Measurements from ENCODE around the gene DRGX. TPM values are rescaled to one million over a fixed set of nuclear protein-coding genes. Genes with fewer than 3 reads are reported as not detected.

DRGX gene
- total and polyA plus RNA-seq, 2 donors (not counting 1 experiment from before 2014, with no cell fraction given), result not detected

DNA sequence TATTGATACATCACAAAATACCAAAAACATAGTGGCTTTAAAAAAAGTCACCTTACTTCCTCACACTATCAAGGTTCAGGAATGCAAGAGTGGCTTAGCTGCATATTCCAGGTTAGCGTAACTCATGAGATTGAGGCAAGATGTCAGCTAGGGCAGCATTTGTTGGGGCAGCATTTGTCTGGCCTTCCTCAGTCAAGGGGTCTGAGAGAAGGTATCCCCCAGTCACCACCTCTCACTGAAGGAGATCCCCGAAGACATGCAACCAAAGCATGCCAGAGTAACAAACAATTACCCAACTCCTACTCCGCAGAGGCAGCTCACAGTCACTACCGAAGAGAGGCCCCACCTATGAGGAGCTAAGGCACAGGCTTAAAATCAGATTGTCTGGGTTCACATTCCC is 48.5 kb downstream of the DRGX start:
- no peak overlapping the region for H3K4me3 Mint-ChIP-seq
- peaks cover 12% of the 10 kb centered on the region for H3K27me3 Mint-ChIP-seq
- peaks cover 5% of the 10 kb centered on the region for H3K9me3 Mint-ChIP-seq (ENCODE audit: insufficient read depth)
- Histone ChIP-seq H3K27me3 (replicated peaks in 1 of 4; ENCODE audit: control extremely low read depth in 1 of 4, control insufficient read depth in 3 of 4, insufficient read depth in 4 of 4, low read length in 3 of 4) (peaks cover 0 to 2% (median 0%) of the 10 kb centered on the region in 4 experiments), H3K4me2 (replicated peaks; ENCODE audit: low read depth, low read length, poor library complexity, severe bottlenecking) (no peak overlapping the region), H3K4me3 (ENCODE audit: control extremely low read depth in 1 of 5, extremely low read depth in 1 of 5, insufficient read depth in 1 of 5, low read depth in 2 of 5, low read length in 4 of 5) (no peak overlapping the region), H3K36me3 (replicated peaks in 1 of 2; ENCODE audit: control extremely low read depth in 1 of 2, control insufficient read depth in 1 of 2, extremely low read depth in 1 of 2, insufficient read depth in 2 of 2, low read length in 1 of 2) (no peaks in the 10 kb centered on the region), H3K9me3 (ENCODE audit: control extremely low read depth in 1 of 3, control insufficient read depth in 2 of 3, insufficient read depth in 1 of 3, low read length in 2 of 3) (peaks cover 0 to 19% (median 8%) of the 10 kb centered on the region in 3 donors), H3K9ac (ENCODE audit: low read length) (no peak overlapping the region), H3K27ac (ENCODE audit: low read length in 2 of 2) (no peak overlapping the region), H2AFZ (ENCODE audit: insufficient read depth, low read depth, low read length, poor library complexity, severe bottlenecking) (no peak overlapping the region), H3K4me1 (ENCODE audit: control insufficient read depth in 2 of 2, insufficient read depth in 2 of 2, low read length in 2 of 2) (no peaks in the 10 kb centered on the region), H4K20me1 (ENCODE audit: control insufficient read depth, insufficient read depth, low read length, poor library complexity, severe bottlenecking) (no peaks in the 10 kb centered on the region), H3K79me2 (ENCODE audit: control insufficient read depth, insufficient read depth, low read length) (no peaks in the 10 kb centered on the region)
- ATAC-seq (ENCODE audit: low read depth) (no peak), DNase-seq (no peak)
- no peak for TF ChIP-seq EZH2 (IDR thresholded peaks at IDR 0.05; ENCODE audit: borderline replicate concordance, insufficient read depth, low read depth, low read length, poor library complexity, severe bottlenecking)
- TF ChIP-seq, protein P1, sequence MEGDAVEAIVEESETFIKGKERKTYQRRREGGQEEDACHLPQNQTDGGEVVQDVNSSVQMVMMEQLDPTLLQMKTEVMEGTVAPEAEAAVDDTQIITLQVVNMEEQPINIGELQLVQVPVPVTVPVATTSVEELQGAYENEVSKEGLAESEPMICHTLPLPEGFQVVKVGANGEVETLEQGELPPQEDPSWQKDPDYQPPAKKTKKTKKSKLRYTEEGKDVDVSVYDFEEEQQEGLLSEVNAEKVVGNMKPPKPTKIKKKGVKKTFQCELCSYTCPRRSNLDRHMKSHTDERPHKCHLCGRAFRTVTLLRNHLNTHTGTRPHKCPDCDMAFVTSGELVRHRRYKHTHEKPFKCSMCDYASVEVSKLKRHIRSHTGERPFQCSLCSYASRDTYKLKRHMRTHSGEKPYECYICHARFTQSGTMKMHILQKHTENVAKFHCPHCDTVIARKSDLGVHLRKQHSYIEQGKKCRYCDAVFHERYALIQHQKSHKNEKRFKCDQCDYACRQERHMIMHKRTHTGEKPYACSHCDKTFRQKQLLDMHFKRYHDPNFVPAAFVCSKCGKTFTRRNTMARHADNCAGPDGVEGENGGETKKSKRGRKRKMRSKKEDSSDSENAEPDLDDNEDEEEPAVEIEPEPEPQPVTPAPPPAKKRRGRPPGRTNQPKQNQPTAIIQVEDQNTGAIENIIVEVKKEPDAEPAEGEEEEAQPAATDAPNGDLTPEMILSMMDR (IDR thresholded peaks at IDR 0.05), result no peak
- 93% methylated on average over 3 of the region's 4 CpGs for WGBS (ENCODE audit: insufficient coverage)
- H3K27ac Mint-ChIP-seq, result no peak overlapping the region
- ChIA-PET CTCF (no interaction called here), POLR2A (no interaction called here)
- intact Hi-C loops (cut with micrococcal nuclease), result no loop called here
- no peaks in the 10 kb centered on the region for H3K4me1 Mint-ChIP-seq

DNA sequence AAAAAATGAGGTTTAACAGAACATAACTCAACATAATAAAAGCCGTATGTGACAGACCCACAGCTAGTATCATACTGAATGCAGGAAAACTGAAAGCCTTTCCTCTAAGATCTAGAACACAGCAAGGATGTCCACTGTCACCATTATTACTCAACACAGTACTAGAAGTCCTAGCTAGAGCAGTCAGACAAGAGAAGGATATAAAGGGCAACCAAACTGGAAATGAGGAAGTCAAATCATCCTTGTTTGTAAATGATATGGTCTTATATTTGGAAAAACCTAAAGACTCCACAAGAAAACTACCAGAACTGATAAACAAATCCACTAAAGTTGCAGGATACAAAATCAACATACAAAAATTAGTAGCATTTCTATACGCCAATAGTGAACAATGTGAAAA is 51.0 kb downstream of the DRGX start:
- POLR2A ChIA-PET, result no interaction called here
- no peak for ATAC-seq (ENCODE audit: low read depth)
- peaks cover 11% of the 10 kb centered on the region for H3K27me3 Mint-ChIP-seq
- no peaks in the 10 kb centered on the region for H3K4me1 ChIP-seq (ENCODE audit: control insufficient read depth in 2 of 2, insufficient read depth in 2 of 2, low read length in 2 of 2)
- intact Hi-C loops (cut with micrococcal nuclease), result no loop called here
- H3K4me3 ChIP-seq (ENCODE audit: control extremely low read depth in 1 of 5, extremely low read depth in 1 of 5, insufficient read depth in 1 of 5, low read depth in 2 of 5, low read length in 4 of 5), result no peak overlapping the region
- WGBS (ENCODE audit: insufficient coverage), result 83% methylated on average over 1 of the region's 2 CpGs
- no peaks in the 10 kb centered on the region for H3K36me3 ChIP-seq (replicated peaks in 1 of 2; ENCODE audit: control extremely low read depth in 1 of 2, control insufficient read depth in 1 of 2, extremely low read depth in 1 of 2, insufficient read depth in 2 of 2, low read length in 1 of 2)
- peaks cover 0 to 5% (median 3%) of the 10 kb centered on the region in 3 donors for H3K9me3 ChIP-seq (ENCODE audit: control extremely low read depth in 1 of 3, control insufficient read depth in 2 of 3, insufficient read depth in 1 of 3, low read length in 2 of 3)
- H3K27me3 ChIP-seq (replicated peaks in 1 of 4; ENCODE audit: control extremely low read depth in 1 of 4, control insufficient read depth in 3 of 4, insufficient read depth in 4 of 4, low read length in 3 of 4), result peaks cover 0 to 2% (median 0%) of the 10 kb centered on the region in 4 experiments
- H3K9ac ChIP-seq (ENCODE audit: low read length), result no peak overlapping the region
- no peak overlapping the region for H3K4me2 ChIP-seq (replicated peaks; ENCODE audit: low read depth, low read length, poor library complexity, severe bottlenecking)
- TF ChIP-seq, protein P1 (IDR thresholded peaks at IDR 0.05), result no peak
- TF ChIP-seq EZH2 (IDR thresholded peaks at IDR 0.05; ENCODE audit: borderline replicate concordance, insufficient read depth, low read depth, low read length, poor library complexity, severe bottlenecking), result no peak
- H3K9me3 Mint-ChIP-seq (ENCODE audit: insufficient read depth), result no peaks in the 10 kb centered on the region
- no peaks in the 10 kb centered on the region for H3K4me1 Mint-ChIP-seq
- H3K4me3 Mint-ChIP-seq, result no peak overlapping the region
- H2AFZ ChIP-seq (ENCODE audit: insufficient read depth, low read depth, low read length, poor library complexity, severe bottlenecking), result no peak overlapping the region
- CTCF ChIA-PET, result no interaction called here
- H3K79me2 ChIP-seq (ENCODE audit: control insufficient read depth, insufficient read depth, low read length), result no peaks in the 10 kb centered on the region
- no peak for DNase-seq
- H3K27ac Mint-ChIP-seq, result no peak overlapping the region
- no peak overlapping the region for H3K27ac ChIP-seq (ENCODE audit: low read length in 2 of 2)
- no peaks in the 10 kb centered on the region for H4K20me1 ChIP-seq (ENCODE audit: control insufficient read depth, insufficient read depth, low read length, poor library complexity, severe bottlenecking)

Measured in B cell (primary cell).